COLO668 (cell line): ENCODE measurements around the gene SMAD7.

Experiments used
- DNase-seq: peaks from one replicate; lab custom pipeline; 2025; ENCODE audit not compliant: unreplicated experiment; lab: John Stamatoyannopoulos, UW

Gene SMAD7

GRCh38 chr18:48918660-48919456 lies 31.9 kb downstream of the SMAD7 start:
- no peak for DNase-seq

GRCh38 chr18:48917579-48918517 lies 32.9 kb downstream of the SMAD7 start:
- no peak for DNase-seq

GRCh38 chr18:48915626-48916425 lies 34.9 kb downstream of the SMAD7 start:
- no peak for DNase-seq

- DNase-seq = no peak
Observed at GRCh38 chr18:48914581-48915251, 36.0 kb downstream of the SMAD7 start.

GRCh38 chr18:48913775-48914174 lies 37.0 kb downstream of the SMAD7 start:
- no peak for DNase-seq

- peak; percentile 22 for DNase-seq
Observed at GRCh38 chr18:48913201-48913600, 37.6 kb downstream of the SMAD7 start.

- no peak for DNase-seq
Observed at GRCh38 chr18:48910972-48911545, 39.7 kb downstream of the SMAD7 start.

- DNase-seq = no peak
Observed at GRCh38 chr18:48909721-48910120, 41.0 kb downstream of the SMAD7 start.

- no peak for DNase-seq
Observed at GRCh38 chr18:48908916-48909315, 41.8 kb downstream of the SMAD7 start.

GRCh38 chr18:48905513-48905912 lies 45.3 kb downstream of the SMAD7 start:
- DNase-seq = no peak

GRCh38 chr18:48904847-48905394 lies 45.8 kb downstream of the SMAD7 start:
- no peak for DNase-seq

GRCh38 chr18:48904091-48904490 lies 46.7 kb downstream of the SMAD7 start:
- DNase-seq = no peak

GRCh38 chr18:48902856-48903601 lies 47.7 kb downstream of the SMAD7 start:
- DNase-seq = no peak

- peak; percentile 96 for DNase-seq
Observed at GRCh38 chr18:48902023-48902855, 48.5 kb downstream of the SMAD7 start.

- DNase-seq = no peak
Observed at GRCh38 chr18:48901145-48902022, 49.4 kb downstream of the SMAD7 start.

- no peak for DNase-seq
Observed at GRCh38 chr18:48900469-48900868, 50.3 kb downstream of the SMAD7 start.

- no peak for DNase-seq
Observed at GRCh38 chr18:48899558-48900174, 51.1 kb downstream of the SMAD7 start.
